ENCODE measurements around the gene KCTD16. TPM values are rescaled to one million over a fixed set of nuclear protein-coding genes. Genes with fewer than 3 reads are reported as not detected.

The KCTD16 gene
- total RNA-seq, 1 donor from 2014 or later = not detected

Other genes with a start within 250 kb of the KCTD16 start
- gene YIPF5, start 214 bp upstream of the KCTD16 start, total RNA-seq = 32.0 and 34.6 TPM in 2 replicates

Data from activated CD4-positive, alpha-beta T cell treated with anti-CD3 and anti-CD28 coated beads, Interleukin-2, amount 10 ng/mL, durations not matched to agents 24 days and 14 days (primary cell).